ENCODE data around the gene RASSF8. TPM values are rescaled to one million over a fixed set of nuclear protein-coding genes. Genes with fewer than 3 reads are reported as not detected.

RASSF8 gene
- total RNA-seq, 1 donor from 2014 or later: 74.3 TPM

DNA sequence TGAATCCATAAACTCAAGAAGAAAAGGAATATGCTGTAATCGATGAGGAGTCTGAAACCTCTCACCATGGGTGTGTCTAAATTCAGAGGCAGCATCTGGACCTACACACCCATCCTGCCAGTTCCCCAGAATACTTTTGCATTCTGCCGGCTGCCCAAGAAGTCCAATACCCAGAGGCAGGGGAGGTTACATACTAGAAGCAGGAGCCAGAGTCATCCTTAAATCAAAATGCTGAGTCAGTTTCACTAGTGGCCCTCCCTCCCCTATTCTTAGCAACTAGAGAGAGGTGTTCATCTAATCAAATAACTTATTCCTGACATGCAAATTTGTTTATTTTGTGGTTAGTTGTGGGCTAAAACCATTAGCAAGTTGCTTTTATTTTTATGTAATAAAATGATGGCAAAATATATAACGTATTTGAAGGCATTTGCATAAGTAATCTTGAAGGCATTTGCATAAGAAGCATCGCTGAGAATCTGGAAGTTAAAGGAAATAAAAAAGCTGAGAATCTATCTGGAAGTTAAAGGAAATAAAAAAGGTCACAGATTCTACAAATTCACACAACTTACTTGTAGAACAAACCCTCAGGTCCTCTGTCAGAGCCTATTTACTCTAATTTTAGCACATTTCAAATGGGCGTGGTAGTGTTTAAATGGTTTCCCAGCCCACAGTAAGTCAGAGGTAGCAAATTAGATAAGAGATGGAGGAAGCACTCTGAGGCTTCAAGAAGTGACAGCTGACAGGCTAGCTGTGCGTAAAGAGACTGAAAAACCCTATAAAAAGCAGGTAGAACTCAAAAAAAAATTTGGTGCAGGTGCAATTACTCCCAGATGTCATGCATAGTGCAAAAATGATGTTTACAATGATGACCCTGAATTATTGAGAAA lies 158.6 kb downstream of the RASSF8 start:
- TF ChIP-seq, protein P1, sequence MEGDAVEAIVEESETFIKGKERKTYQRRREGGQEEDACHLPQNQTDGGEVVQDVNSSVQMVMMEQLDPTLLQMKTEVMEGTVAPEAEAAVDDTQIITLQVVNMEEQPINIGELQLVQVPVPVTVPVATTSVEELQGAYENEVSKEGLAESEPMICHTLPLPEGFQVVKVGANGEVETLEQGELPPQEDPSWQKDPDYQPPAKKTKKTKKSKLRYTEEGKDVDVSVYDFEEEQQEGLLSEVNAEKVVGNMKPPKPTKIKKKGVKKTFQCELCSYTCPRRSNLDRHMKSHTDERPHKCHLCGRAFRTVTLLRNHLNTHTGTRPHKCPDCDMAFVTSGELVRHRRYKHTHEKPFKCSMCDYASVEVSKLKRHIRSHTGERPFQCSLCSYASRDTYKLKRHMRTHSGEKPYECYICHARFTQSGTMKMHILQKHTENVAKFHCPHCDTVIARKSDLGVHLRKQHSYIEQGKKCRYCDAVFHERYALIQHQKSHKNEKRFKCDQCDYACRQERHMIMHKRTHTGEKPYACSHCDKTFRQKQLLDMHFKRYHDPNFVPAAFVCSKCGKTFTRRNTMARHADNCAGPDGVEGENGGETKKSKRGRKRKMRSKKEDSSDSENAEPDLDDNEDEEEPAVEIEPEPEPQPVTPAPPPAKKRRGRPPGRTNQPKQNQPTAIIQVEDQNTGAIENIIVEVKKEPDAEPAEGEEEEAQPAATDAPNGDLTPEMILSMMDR (IDR thresholded peaks at IDR 0.05): no peak
- H3K9me3 Mint-ChIP-seq (ENCODE audit: unreplicated experiment): no peaks in the 10 kb centered on the region
- no peaks in the 10 kb centered on the region for H3K36me3 Mint-ChIP-seq (ENCODE audit: unreplicated experiment)
- H3K4me3 Mint-ChIP-seq (ENCODE audit: unreplicated experiment): no peak overlapping the region
- peaks cover 30% of the 10 kb centered on the region for H3K4me1 Mint-ChIP-seq (ENCODE audit: unreplicated experiment)
- no peak for DNase-seq (ENCODE audit: extremely low spot score, unreplicated experiment)
- peaks cover 19% of the 10 kb centered on the region for H3K27me3 Mint-ChIP-seq (ENCODE audit: unreplicated experiment)
- no peak overlapping the region for H3K27ac Mint-ChIP-seq (ENCODE audit: unreplicated experiment)

DNA sequence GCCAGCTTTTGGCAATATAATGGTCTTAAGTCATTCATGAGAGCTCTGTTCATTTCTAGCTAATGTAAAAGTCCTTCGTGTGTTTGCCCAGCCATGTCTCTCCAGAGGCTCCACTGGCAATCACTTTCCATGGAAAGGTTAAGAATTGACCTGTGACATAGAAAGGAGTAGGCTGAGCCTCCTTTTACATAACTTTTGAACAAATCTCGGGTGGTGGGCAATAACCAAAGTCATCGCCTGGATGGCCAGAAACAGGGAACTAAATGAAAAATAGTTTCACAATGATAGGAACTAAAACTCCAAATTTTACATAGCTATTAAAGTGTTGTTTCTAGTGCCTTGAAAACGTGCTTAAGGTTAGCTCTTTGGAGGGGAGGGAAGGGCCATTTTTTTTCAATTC lies 159.8 kb downstream of the RASSF8 start:
- Mint-ChIP-seq H3K4me3 (ENCODE audit: unreplicated experiment) (no peak overlapping the region), H3K4me1 (ENCODE audit: unreplicated experiment) (peaks cover 26% of the 10 kb centered on the region), H3K9me3 (ENCODE audit: unreplicated experiment) (no peaks in the 10 kb centered on the region), H3K36me3 (ENCODE audit: unreplicated experiment) (no peaks in the 10 kb centered on the region), H3K27ac (ENCODE audit: unreplicated experiment) (no peak overlapping the region), H3K27me3 (ENCODE audit: unreplicated experiment) (peaks cover 19% of the 10 kb centered on the region)
- no peak for DNase-seq (ENCODE audit: extremely low spot score, unreplicated experiment)
- TF ChIP-seq, protein P1 (IDR thresholded peaks at IDR 0.05): no peak

DNA sequence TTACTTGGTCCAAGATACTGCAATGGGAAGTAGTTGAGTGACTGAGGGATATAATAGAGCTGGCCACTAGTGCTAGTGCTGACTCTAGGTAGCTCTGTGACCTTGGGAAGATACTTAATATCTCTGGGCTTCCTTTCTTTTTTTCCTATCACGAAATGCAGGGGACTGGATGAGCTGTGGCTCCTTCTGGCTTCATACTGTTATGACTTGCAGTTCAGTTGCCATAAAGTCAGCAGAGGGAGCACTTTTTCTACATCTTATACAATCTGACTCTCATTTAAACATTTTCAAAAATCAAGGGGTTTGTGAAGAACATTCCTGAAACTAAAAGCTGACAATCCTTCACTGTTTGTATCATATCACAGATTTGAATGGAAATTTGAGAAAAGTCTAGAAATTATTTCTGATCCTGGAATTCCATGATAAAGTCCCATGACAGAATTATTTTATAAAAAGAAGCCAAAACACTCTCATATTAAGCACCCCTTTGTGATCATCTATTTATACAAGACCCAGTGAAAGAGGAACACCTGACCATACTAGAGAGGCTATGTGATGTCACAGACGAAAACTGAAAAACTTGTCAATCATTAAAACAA lies 161.0 kb downstream of the RASSF8 start:
- TF ChIP-seq, protein P1 (IDR thresholded peaks at IDR 0.05): peak; percentile 78
- H3K9me3 Mint-ChIP-seq (ENCODE audit: unreplicated experiment): no peaks in the 10 kb centered on the region
- H3K4me3 Mint-ChIP-seq (ENCODE audit: unreplicated experiment): no peak overlapping the region
- DNase-seq (ENCODE audit: extremely low spot score, unreplicated experiment): no peak
- H3K36me3 Mint-ChIP-seq (ENCODE audit: unreplicated experiment): no peaks in the 10 kb centered on the region
- H3K27me3 Mint-ChIP-seq (ENCODE audit: unreplicated experiment): peaks cover 23% of the 10 kb centered on the region
- no peak overlapping the region for H3K27ac Mint-ChIP-seq (ENCODE audit: unreplicated experiment)
- H3K4me1 Mint-ChIP-seq (ENCODE audit: unreplicated experiment): peaks cover 30% of the 10 kb centered on the region

DNA sequence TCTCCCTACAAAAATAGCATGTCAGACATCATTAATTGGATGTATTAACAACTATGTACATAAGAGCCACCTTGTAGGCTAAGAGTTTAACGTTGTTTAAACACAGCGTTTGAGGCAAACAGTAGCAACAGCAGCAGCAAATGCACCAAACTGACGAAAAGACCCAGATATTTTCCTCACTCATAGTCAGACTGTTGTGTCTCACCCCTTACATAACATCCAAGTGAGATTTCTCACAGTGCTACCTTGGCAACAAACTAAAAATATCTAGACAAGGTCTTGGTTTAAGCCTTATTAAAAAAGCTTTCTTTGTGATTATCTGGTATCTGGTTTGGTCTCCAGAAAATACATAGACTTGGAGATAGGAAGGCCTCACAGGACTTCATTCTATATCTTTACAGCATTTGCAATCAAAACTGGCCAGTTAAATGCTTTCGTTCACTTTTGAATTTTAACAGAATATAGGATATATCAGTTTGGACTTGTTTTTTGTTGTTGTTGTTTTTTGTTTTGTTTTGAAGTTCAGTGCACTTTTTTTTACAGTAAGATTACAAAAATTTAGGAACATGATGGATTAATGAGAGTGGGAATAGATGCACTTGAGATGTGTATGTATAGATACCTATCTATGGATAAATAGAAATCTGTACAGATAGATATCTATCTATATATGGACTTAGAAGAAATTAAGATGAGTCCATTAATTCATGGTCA lies 162.2 kb downstream of the RASSF8 start:
- no peak for DNase-seq (ENCODE audit: extremely low spot score, unreplicated experiment)
- Mint-ChIP-seq H3K27me3 (ENCODE audit: unreplicated experiment) (peaks cover 26% of the 10 kb centered on the region), H3K4me1 (ENCODE audit: unreplicated experiment) (peaks cover 32% of the 10 kb centered on the region), H3K9me3 (ENCODE audit: unreplicated experiment) (no peaks in the 10 kb centered on the region), H3K36me3 (ENCODE audit: unreplicated experiment) (no peaks in the 10 kb centered on the region), H3K4me3 (ENCODE audit: unreplicated experiment) (no peak overlapping the region), H3K27ac (ENCODE audit: unreplicated experiment) (no peak overlapping the region)
- TF ChIP-seq, protein P1 (IDR thresholded peaks at IDR 0.05): no peak
